Esophagus (tissue), 2 donors: Measurements from ENCODE around the gene MT1X. TPM values are rescaled to one million over a fixed set of nuclear protein-coding genes. Genes with fewer than 3 reads are reported as not detected.

ENCODE experiments used
- H3K27ac ChIP-seq, 2 donors: one replicate each; pipeline ENCODE4 v1.5.1; 2013; ENCODE audit warnings: low read depth in 2 of 2, mild to moderate bottlenecking in 2 of 2, inconsistent platforms in 1 of 2, low read length in 1 of 2, moderate library complexity in 1 of 2
- H3K27me3 ChIP-seq, 2 donors: one replicate each; pipeline ENCODE4 v1.6.1; 2013; ENCODE audit warnings: low read length in 2 of 2, control low read depth in 1 of 2, mild to moderate bottlenecking in 1 of 2; ENCODE audit not compliant: insufficient read depth in 2 of 2, control insufficient read depth in 1 of 2
- H3K36me3 ChIP-seq, 2 donors: one replicate each; pipeline ENCODE4 v1.6.1; 2013; ENCODE audit warnings: low read length in 1 of 2; ENCODE audit not compliant: control insufficient read depth in 2 of 2, insufficient read depth in 2 of 2
- H3K4me1 ChIP-seq, 2 donors: one replicate each; pipeline ENCODE4 v1.6.1; 2013; ENCODE audit warnings: low read length in 1 of 2; ENCODE audit not compliant: control insufficient read depth in 2 of 2, insufficient read depth in 2 of 2
- H3K4me3 ChIP-seq, 2 donors: one replicate each; pipeline ENCODE4 v1.5.1; 2013; ENCODE audit warnings: low read length in 2 of 2, mild to moderate bottlenecking in 2 of 2, low read depth in 1 of 2, moderate library complexity in 1 of 2
- H3K9me3 ChIP-seq, 2 donors: one replicate each; pipeline ENCODE4 v1.6.1; 2013; ENCODE audit warnings: mild to moderate bottlenecking in 2 of 2, low read depth in 1 of 2, low read length in 1 of 2, moderate library complexity in 1 of 2; ENCODE audit not compliant: control insufficient read depth in 2 of 2, insufficient read depth in 1 of 2
- WGBS, 2 donors: extraction: QIAGEN DNeasy Blood & Tissue Kit; methylation state at CpG; one replicate each; pipeline ENCODE4 v1.1.7; 2013; 5-methylcytosine and 5-hydroxymethylcytosine counted together
- polyA plus RNA-seq, 2 donors: library from polyadenylated mRNA; stranded (reverse); fragments of 200-250 nt; gene quantifications; one replicate each; pipeline ENCODE4 v1.2.3, GENCODE V29; 2013
- donor health status: healthy with polysubstance abuse.
- donor health status: Bipolar disorder and iron deficiency.

The MT1X gene
- polyA plus RNA-seq: 1,000 to 10,000 TPM; 1,462 to 1,505 TPM

DNA sequence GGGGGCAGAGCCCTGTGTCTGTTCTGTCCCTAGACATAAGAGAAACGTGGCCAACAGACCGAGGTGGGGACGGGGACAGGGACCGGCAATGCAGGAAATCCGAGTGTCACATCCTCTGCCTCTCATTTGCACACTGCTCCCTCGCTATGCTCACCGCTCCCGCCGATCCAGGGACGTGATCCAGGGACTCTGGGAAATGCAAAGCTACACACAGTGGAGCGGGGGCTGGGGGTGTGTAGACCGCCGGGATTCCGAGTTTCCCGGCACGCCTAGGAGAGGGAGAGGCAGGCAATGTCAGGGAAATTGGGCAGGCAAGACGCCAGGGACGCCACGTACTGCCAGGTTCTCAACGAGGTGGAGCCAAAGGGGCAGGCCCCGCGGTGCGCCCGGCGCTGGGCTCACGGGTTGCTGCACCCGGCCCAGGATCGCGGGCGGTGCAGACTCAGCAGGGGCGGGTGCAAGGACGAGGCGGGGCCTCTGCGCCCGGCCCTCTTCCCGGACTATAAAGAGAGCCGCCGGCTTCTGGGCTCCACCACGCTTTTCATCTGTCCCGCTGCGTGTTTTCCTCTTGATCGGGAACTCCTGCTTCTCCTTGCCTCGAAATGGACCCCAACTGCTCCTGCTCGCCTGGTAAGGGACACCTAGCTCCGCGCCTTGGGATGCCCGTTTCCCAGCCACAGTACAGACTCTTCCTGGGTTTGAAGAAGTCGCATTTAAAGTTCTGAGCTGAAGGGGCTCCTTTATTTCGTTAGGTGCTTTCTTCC is at the start of gene MT1X:
TSS of gene MT1X (plus strand) at position 532 of the 764 bp plus-strand sequence. CDS start at position 603, 71 bp downstream.
- H3K4me1 ChIP-seq: peaks cover 5% of the 10 kb centered on the region in 2 donors
- WGBS, 2 donors: 0 to 1% methylated on average over 49 of the region's 49 CpGs
- H3K36me3 ChIP-seq: no peaks in the 10 kb centered on the region
- H3K9me3 ChIP-seq: no peaks in the 10 kb centered on the region
- peak within 1 kb of the TSS; percentile 66 to 79 for H3K27ac ChIP-seq
- peak within 1 kb of the TSS; percentile 68 to 70 for H3K4me3 ChIP-seq
- H3K27me3 ChIP-seq: no peaks in the 10 kb centered on the region

DNA sequence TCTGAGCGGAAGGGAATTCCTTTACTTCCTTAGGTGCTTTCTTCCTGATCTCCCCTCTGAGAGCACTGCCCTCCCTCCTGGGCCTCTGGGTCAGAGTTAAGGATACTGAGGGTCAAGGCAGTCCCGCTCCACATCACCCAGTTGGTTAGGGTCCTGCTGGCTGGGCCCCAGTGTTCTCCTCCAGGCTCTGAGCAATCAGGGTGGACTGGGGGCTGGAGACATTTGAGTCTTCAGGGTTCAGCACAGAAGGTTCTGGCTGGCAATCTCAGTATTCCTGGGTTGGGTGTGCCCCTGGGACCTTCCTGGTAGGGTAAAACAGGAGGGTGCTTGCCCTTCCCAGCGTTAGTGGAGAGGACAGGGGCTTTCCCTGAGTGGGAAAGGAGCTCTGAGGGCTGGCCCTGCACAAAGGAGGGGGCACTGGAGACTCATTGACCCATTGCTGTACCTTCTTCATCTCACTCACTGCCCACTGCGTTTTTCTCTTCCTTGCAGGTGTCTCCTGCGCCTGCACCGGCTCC is 49.4 kb upstream of the MT1X start:
- peaks cover 5 to 17% of the 10 kb centered on the region in 2 donors for H3K4me1 ChIP-seq
- no peaks in the 10 kb centered on the region for H3K36me3 ChIP-seq
- WGBS, 2 donors: 49 to 58% methylated on average over 6 of the region's 6 CpGs
- H3K27me3 ChIP-seq: peaks cover 0 to 3% of the 10 kb centered on the region in 2 donors
- H3K27ac ChIP-seq: peak overlapping the region in 1 of 2 donors; percentile 52
- H3K9me3 ChIP-seq: no peaks in the 10 kb centered on the region
- peak overlapping the region; percentile 38 to 42 for H3K4me3 ChIP-seq

DNA sequence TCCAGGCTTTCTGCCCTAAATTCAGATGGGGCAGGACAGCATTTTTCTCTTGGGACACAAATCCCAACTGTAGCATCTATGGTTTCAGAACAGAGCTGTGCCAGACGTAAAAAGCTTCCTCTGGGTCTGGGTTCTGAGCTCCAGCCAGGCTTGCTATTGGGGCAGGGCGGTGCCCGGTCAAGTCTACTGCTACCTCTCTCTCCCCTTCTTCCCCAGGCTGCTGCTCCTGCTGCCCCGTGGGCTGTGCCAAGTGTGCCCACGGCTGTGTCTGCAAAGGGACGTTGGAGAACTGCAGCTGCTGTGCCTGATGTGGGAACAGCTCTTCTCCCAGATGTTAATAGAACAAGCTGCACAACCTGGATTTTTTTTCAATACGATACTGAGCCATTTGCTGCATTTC is 48.7 kb upstream of the MT1X start:
- H3K27me3 ChIP-seq: peaks cover 0 to 3% of the 10 kb centered on the region in 2 donors
- H3K4me1 ChIP-seq: peaks cover 5 to 19% of the 10 kb centered on the region in 2 donors
- no peaks in the 10 kb centered on the region for H3K36me3 ChIP-seq
- H3K4me3 ChIP-seq: no peak overlapping the region
- H3K9me3 ChIP-seq: no peaks in the 10 kb centered on the region
- WGBS, 2 donors: 56 to 57% methylated on average over 7 of the region's 7 CpGs
- no peak overlapping the region for H3K27ac ChIP-seq

DNA sequence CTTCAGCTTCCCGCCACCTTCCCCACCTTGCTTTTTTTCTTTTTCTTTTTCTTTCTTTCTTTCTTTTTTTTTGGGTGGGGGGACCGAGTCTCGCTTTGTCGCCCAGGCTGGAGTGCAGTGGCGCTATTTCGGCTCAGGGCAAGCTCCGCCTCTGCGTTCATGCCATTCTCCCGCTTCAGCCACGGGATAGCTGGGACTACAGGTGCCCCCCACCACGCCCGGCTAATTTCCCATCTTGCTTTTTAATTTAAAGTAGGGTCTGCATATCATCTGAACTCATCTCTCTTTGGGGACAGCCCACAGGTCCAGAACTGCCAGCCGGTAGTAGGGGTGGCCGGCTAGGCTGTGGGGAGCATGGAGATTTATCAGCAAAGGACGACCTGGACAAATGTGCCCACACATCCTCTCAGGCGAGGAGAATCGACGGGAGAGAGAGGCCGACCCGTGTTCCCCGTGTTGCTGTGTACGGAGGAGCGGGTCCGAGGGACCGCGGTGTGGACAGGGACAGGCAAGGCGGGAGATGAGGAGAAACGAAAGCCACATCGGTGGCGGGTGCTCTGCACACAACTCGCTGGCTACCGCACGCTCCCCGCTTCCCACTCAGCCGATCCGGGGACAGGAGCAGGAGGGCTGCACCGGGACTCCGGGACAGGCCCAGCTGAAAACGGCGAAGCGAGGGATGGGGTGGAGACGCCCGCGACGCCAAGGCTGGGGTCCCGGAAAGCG is 47.4 kb upstream of the MT1X start:
- H3K36me3 ChIP-seq: no peaks in the 10 kb centered on the region
- H3K27ac ChIP-seq: no peak overlapping the region
- H3K4me1 ChIP-seq: peaks cover 5 to 19% of the 10 kb centered on the region in 2 donors
- H3K4me3 ChIP-seq: no peak overlapping the region
- WGBS, 2 donors: 45 to 52% methylated on average over 47 of the region's 47 CpGs
- peaks cover 3% of the 10 kb centered on the region in 2 donors for H3K27me3 ChIP-seq
- H3K9me3 ChIP-seq: no peaks in the 10 kb centered on the region

DNA sequence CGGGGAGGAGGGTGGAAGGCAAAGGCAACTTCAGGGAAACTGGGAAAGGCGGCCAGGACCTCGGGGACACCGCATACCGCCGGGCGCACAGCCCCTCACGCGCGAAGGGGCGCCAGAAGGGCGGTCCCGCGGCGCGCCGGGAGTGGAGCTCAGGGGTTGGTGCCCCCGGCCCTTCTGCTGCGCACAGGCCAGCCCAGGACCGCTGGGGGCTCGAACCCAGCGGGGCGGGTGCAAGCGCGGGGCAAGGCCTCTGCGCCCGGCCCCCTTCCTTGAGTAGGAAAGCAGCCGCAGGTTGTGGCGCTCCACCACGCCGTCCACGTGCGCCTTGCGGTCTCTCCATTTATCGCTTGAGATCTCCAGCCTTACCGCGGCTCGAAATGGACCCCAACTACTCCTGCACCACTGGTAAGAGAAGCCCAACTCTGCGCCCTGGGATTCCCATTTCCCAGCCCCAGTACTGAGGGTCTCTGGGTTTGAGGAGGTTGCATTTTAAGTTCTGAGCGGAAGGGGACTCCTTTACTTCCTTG is 46.8 kb upstream of the MT1X start:
- 27 to 41% methylated on average over 26 to 40 of the region's 40 CpGs for WGBS, 2 donors
- Histone ChIP-seq H3K9me3 (no peaks in the 10 kb centered on the region), H3K4me1 (peaks cover 5 to 19% of the 10 kb centered on the region in 2 donors), H3K36me3 (no peaks in the 10 kb centered on the region), H3K4me3 (no peak overlapping the region), H3K27me3 (peaks cover 3% of the 10 kb centered on the region in 2 donors), H3K27ac (no peak overlapping the region)

DNA sequence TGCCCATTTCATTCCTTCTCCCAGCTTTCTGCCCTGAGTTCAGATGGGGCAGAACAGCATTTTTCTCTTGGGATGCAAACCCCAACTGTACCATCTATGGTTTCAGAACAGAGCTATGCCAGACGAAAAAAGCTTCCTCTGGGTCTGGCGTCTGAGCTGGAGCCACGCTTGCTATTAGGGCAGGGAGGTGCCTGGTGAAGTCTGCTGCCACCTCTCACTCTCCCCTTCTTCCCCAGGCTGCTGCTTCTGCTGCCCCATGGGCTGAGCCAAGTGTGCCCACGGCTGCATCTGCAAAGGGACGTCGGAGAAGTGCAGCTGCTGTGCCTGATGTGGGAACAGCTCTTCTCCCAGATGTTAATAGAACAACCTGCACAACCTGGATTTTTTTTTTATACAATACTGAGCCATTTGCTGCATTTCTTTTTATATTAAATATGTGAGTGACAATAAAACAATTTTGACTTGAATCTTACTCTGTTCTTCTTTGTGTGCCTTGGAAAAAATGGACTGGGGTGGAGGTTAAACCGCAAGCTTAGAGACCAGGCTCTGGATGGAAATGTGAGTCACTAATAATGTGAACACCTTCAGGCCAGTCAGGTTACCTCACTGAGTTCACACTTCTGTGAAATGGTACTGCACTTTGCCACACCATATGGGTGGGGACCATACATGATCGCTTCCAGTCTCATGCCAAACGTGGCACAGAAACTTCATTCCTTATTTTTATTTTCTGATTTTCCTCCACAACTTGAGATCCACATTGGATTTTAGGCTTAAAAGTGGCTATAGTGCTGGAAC is 45.5 kb upstream of the MT1X start:
- H3K4me1 ChIP-seq: peaks cover 5 to 17% of the 10 kb centered on the region in 2 donors
- H3K27ac ChIP-seq: no peak overlapping the region
- peaks cover 3% of the 10 kb centered on the region in 2 donors for H3K27me3 ChIP-seq

DNA sequence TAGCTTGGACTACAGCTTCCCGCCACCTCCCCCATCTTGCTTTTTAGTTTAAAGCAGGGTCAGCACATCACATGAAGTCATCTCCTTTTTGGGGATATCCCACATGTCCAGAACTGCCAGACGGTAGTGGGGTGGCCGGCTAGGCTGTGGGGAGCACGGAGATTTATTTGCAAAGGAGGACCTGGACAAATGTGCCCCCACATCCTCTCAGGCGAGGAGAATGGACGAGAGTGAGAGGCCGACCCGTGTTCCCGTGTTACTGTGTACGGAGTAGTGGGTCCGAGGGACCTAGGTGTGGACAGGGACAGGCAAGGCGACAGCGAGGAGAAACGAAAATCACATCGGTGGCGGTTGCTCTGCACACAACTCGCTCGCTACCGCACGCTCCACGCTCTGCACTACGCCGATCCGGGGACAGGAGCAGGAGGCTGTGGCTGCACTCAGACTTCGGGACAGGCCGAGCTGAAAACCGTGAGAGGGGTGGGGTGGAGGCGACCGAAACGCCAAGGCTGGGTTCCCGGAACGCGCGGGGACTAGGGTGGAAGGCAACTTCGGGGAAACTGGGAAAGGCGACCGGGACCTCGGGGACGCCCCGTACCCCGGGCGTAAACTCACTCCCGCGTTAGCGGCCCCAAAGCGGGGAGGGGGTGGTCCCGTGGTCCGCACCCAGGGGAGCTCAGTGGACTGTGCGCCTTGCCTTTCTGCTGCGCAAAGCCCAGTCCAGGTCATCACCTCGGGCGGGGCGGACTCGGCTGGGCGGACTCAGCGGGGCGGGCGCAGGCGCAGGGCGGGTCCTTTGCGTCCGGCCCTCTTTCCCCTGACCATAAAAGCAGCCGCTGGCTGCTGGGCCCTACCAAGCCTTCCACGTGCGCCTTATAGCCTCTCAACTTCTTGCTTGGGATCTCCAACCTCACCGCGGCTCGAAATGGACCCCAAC is 44.2 kb upstream of the MT1X start, which contains the start of gene MT1A:
TSS of gene MT1A (plus strand) at position 853 of the 937 bp plus-strand sequence. CDS start at position 926, 73 bp downstream.
- H3K36me3 ChIP-seq: no peaks in the 10 kb centered on the region
- WGBS, 2 donors: 15 to 19% methylated on average over 49 to 68 of the region's 68 CpGs
- peaks cover 0 to 11% of the 10 kb centered on the region in 2 donors for H3K4me1 ChIP-seq
- peaks cover 3% of the 10 kb centered on the region in 2 donors for H3K27me3 ChIP-seq
- peak within 1 kb of the TSS; percentile 7 to 39 for H3K4me3 ChIP-seq
- H3K27ac ChIP-seq: no peak within 1 kb of the TSS
- no peaks in the 10 kb centered on the region for H3K9me3 ChIP-seq

More for the DNA sequence above, 45.5 kb upstream of the MT1X start:
- Histone ChIP-seq H3K9me3 (no peaks in the 10 kb centered on the region), H3K4me3 (no peak overlapping the region), H3K36me3 (no peaks in the 10 kb centered on the region)
- 65 to 68% methylated on average over 9 of the region's 9 CpGs for WGBS, 2 donors

DNA sequence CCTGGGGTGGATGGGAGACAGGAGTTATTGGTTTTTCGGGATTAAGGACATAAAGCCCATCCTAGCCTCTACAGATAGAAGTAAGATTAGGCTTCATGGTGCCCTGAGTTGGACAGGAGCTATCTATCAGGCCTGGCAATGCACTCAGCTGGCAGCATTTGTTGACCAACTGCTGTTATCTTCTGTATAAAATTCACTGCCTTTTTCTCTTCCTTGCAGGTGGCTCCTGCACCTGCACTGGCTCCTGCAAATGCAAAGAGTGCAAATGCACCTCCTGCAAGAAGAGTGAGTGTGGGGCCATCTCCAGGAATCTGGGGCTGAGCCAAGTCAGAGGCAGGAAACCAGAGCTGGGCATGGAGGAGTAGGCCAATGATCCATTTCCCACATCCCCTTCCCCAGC is 43.2 kb upstream of the MT1X start:
- no peak overlapping the region for H3K4me3 ChIP-seq
- H3K36me3 ChIP-seq: no peaks in the 10 kb centered on the region
- WGBS, 2 donors: 60 to 68% methylated on average over 1 of the region's 1 CpG
- no peak overlapping the region for H3K27ac ChIP-seq
- peaks cover 0 to 19% of the 10 kb centered on the region in 2 donors for H3K4me1 ChIP-seq
- H3K27me3 ChIP-seq: peaks cover 3% of the 10 kb centered on the region in 2 donors
- H3K9me3 ChIP-seq: no peaks in the 10 kb centered on the region
